ENCODE measurements around the gene MME.

DNA sequence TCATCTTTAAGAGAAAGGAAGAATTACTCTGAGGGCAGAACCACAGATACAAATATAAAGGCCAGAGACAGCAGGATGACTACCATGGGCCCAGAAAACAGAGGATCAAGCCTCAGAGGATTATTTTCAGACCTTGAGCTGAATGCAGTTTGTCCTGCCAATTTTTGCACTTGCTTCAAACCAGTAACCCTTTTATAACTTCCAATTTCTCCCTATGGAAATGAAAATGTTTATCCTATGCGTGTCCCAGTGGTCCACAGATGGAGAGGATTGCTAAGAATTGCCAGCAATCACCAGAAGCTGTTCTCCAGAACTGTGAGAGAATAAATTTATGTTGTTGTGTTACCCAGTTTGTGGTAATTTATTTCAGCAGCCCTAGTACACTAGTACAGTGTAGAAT lies 26.4 kb upstream of the MME start:
- TF ChIP-seq, protein P1, sequence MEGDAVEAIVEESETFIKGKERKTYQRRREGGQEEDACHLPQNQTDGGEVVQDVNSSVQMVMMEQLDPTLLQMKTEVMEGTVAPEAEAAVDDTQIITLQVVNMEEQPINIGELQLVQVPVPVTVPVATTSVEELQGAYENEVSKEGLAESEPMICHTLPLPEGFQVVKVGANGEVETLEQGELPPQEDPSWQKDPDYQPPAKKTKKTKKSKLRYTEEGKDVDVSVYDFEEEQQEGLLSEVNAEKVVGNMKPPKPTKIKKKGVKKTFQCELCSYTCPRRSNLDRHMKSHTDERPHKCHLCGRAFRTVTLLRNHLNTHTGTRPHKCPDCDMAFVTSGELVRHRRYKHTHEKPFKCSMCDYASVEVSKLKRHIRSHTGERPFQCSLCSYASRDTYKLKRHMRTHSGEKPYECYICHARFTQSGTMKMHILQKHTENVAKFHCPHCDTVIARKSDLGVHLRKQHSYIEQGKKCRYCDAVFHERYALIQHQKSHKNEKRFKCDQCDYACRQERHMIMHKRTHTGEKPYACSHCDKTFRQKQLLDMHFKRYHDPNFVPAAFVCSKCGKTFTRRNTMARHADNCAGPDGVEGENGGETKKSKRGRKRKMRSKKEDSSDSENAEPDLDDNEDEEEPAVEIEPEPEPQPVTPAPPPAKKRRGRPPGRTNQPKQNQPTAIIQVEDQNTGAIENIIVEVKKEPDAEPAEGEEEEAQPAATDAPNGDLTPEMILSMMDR (IDR thresholded peaks at IDR 0.05): no peak
- TF ChIP-seq POLR2A (IDR thresholded peaks at IDR 0.05) (no peak), EP300 (IDR thresholded peaks at IDR 0.05) (no peak), POLR2AphosphoS5 (IDR thresholded peaks at IDR 0.05) (no peak)
